Hepatocyte (in vitro differentiated cells): ENCODE data around the gene AMFR. TPM values are rescaled to one million over a fixed set of nuclear protein-coding genes. Genes with fewer than 3 reads are reported as not detected.

Source experiments
- DNase-seq: peaks from one replicate; pipeline ENCODE4 v3.0.0-alpha.2; 2016; ENCODE audit warnings: low spot score
- H2AFZ ChIP-seq: fragments of 200-600 bp; sonication (generic); 2 replicates; pipeline ENCODE4 v1.6.0; 2016; ENCODE audit warnings: antibody characterized with exemption, mild to moderate bottlenecking
- H3K27ac ChIP-seq: fragments of 200-600 bp; sonication (generic); 2 replicates; pipeline ENCODE4 v1.5.1; 2016; ENCODE audit warnings: mild to moderate bottlenecking
- H3K27me3 ChIP-seq: fragments of 200-600 bp; sonication (generic); 2 replicates; pipeline ENCODE4 v1.6.1; 2016
- H3K36me3 ChIP-seq: fragments of 200-600 bp; sonication (generic); replicated peaks from 2 replicates; pipeline ENCODE4 v1.5.1; 2016; ENCODE audit warnings: low read depth; ENCODE audit not compliant: insufficient read depth
- H3K4me1 ChIP-seq: fragments of 200-600 bp; sonication (generic); 2 replicates; pipeline ENCODE4 v1.5.1; 2016; ENCODE audit warnings: mild to moderate bottlenecking, moderate library complexity; ENCODE audit not compliant: insufficient read depth
- H3K4me2 ChIP-seq: fragments of 200-600 bp; sonication (generic); 2 replicates; pipeline ENCODE4 v1.6.0; 2016
- H3K4me3 ChIP-seq: fragments of 200-600 bp; sonication (generic); 2 replicates; pipeline ENCODE4 v1.5.1; 2016; ENCODE audit warnings: mild to moderate bottlenecking
- H3K79me2 ChIP-seq: fragments of 200-600 bp; sonication (generic); 2 replicates; pipeline ENCODE4 v1.6.0; 2017; ENCODE audit warnings: mild to moderate bottlenecking
- H3K9me2 ChIP-seq: fragments of 200-600 bp; sonication (generic); replicated peaks from 2 replicates; pipeline ENCODE4 v1.6.0; 2017; ENCODE audit warnings: mild to moderate bottlenecking; ENCODE audit not compliant: insufficient read depth
- H3K9me3 ChIP-seq: fragments of 200-600 bp; sonication (generic); 2 replicates; pipeline ENCODE4 v1.5.1; 2016; ENCODE audit warnings: low read depth, mild to moderate bottlenecking
- H4K20me1 ChIP-seq: fragments of 200-600 bp; sonication (generic); 2 replicates; pipeline ENCODE4 v1.6.0; 2016; ENCODE audit warnings: mild to moderate bottlenecking; ENCODE audit not compliant: insufficient read depth, poor library complexity, severe bottlenecking
- EZH2 ChIP-seq: fragments of 200-600 bp; sonication (generic); IDR thresholded peaks from 2 replicates; pipeline ENCODE4 v1.6.1; 2016; ENCODE audit warnings: antibody characterized with exemption, mild to moderate bottlenecking, borderline replicate concordance
- EZH2phosphoT487 ChIP-seq: fragments of 200-600 bp; sonication (generic); IDR thresholded peaks from one replicate; pipeline ENCODE4 v1.6.1; 2018; ENCODE audit warnings: antibody characterized with exemption, mild to moderate bottlenecking, low read depth, moderate library complexity; ENCODE audit not compliant: unreplicated experiment, severe bottlenecking
- WGBS: methylation state at CpG from one replicate; pipeline ENCODE4 v1.1.6; 2016; ENCODE audit warnings: low lambda C conversion rate; ENCODE audit errors: missing lambda C conversion rate; 5-methylcytosine and 5-hydroxymethylcytosine counted together
- polyA plus RNA-seq: library from polyadenylated mRNA; unstranded; fragments of >200 nt; fragmentation: Nextera tagmentation; extraction: Ambion mirVana; gene quantifications from 2 replicates; pipeline ENCODE4 v1.2.1, GENCODE V29; 2016
- total RNA-seq: library from RNA; depleted of rRNA; stranded (reverse); fragments of >200 nt; gene quantifications from 2 replicates; pipeline ENCODE4 v1.2.3, GENCODE V29; 2014
- TF ChIP-seq, protein P1 (sequence below): fragments of 200-600 bp; sonication (generic); IDR thresholded peaks from 2 replicates; pipeline ENCODE4 v1.5.1; 2016; ENCODE audit warnings: antibody characterized with exemption, mild to moderate bottlenecking; ENCODE audit not compliant: poor library complexity

Gene AMFR
- total and polyA plus RNA-seq, 2 experiments from 2014 or later, result 67.2 to 135 TPM

DNA sequence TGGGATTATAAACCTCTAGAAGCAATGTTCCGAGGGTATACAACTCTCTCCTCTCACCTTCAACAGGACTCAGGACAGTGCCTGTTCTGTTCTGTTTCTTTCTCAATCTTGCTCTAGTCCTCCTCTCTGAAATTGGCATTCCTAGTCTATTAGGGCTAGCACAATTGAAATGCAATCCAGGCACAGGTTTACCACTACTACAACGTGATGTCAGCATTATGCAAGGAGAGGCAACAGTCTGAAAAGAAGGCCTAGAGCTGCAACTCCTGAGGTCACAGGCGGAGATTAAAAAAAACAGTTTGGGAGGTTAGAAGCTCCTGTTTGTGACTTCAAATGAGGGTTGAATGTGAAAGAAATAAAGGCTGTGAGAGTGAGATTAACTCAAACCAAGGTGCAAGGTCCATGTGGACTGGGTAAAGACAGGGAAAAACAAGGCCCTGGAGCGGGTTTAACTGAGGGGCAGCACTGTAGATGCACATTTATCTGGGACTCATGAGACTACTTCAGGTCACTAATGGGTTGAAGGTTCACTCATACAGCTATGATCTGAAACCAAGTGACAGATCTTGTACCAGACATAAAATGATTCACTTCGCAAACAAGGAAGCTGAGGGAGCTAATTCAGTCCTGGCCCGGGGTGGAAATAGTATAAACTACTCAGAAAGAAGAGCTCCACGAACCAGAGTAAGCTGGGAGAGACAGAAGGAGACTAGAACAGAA lies 16.8 kb downstream of the AMFR start:
- H3K36me3 ChIP-seq, result no peaks in the 10 kb centered on the region
- peaks cover 13% of the 10 kb centered on the region for H3K4me1 ChIP-seq
- no peak overlapping the region for H3K4me3 ChIP-seq
- H4K20me1 ChIP-seq, result no peaks in the 10 kb centered on the region
- peak overlapping the region; percentile 16 for H3K4me2 ChIP-seq
- H3K9me2 ChIP-seq, result no peaks in the 10 kb centered on the region
- no peak overlapping the region for H2AFZ ChIP-seq
- no peaks in the 10 kb centered on the region for H3K27me3 ChIP-seq
- WGBS, result 72% methylated on average over 7 of the region's 7 CpGs
- TF ChIP-seq EZH2phosphoT487 (no peak), EZH2 (no peak)
- TF ChIP-seq, protein P1, sequence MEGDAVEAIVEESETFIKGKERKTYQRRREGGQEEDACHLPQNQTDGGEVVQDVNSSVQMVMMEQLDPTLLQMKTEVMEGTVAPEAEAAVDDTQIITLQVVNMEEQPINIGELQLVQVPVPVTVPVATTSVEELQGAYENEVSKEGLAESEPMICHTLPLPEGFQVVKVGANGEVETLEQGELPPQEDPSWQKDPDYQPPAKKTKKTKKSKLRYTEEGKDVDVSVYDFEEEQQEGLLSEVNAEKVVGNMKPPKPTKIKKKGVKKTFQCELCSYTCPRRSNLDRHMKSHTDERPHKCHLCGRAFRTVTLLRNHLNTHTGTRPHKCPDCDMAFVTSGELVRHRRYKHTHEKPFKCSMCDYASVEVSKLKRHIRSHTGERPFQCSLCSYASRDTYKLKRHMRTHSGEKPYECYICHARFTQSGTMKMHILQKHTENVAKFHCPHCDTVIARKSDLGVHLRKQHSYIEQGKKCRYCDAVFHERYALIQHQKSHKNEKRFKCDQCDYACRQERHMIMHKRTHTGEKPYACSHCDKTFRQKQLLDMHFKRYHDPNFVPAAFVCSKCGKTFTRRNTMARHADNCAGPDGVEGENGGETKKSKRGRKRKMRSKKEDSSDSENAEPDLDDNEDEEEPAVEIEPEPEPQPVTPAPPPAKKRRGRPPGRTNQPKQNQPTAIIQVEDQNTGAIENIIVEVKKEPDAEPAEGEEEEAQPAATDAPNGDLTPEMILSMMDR, result no peak
- peaks cover 21% of the 10 kb centered on the region for H3K79me2 ChIP-seq
- H3K9me3 ChIP-seq, result no peaks in the 10 kb centered on the region
- peak; percentile 54 for DNase-seq
- peak overlapping the region; percentile 91 for H3K27ac ChIP-seq

DNA sequence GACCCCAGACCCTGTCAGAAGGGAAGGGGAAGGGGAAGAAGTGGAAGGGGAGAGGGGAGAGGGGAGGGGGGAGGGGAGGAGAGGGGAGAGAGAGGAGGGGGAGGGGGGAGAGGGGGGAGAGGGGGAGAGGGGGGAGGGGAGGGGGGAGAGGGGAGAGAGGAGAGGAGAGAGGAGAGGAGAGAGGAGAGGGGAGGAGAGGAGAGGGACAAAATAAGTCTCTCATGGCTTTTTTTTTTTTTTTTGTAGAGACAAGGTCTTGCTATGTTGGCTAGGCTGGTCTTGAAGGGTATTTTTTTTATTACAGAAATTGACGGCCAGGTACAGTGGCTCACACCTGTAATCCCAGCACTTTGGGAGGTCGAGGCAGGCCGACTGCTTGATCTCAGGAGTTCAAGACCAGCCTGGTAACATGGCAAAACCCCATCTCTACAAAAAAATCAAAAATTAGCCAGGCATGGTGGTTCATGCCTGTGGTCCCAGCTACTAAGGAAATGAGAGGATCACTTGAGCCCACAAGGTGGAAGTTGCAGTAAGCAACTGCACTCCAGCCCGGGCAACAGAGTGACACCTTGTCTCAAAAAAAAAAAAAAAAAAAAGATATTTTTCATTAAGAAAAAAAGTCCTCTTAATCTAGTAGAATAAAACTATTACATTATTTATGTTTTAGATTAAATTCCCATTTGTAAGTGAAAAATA lies 19.2 kb downstream of the AMFR start:
- Histone ChIP-seq H3K36me3 (no peaks in the 10 kb centered on the region), H2AFZ (no peak overlapping the region), H3K4me2 (no peak overlapping the region), H4K20me1 (no peaks in the 10 kb centered on the region), H3K9me2 (no peaks in the 10 kb centered on the region), H3K27me3 (no peaks in the 10 kb centered on the region), H3K9me3 (no peaks in the 10 kb centered on the region), H3K79me2 (no peaks in the 10 kb centered on the region), H3K4me1 (peaks cover 13% of the 10 kb centered on the region), H3K27ac (no peak overlapping the region), H3K4me3 (no peak overlapping the region)
- TF ChIP-seq, protein P1, result no peak
- TF ChIP-seq EZH2, result no peak
- TF ChIP-seq EZH2phosphoT487, result no peak
- DNase-seq, result no peak
- WGBS, result 77% methylated on average over 4 of the region's 4 CpGs

DNA sequence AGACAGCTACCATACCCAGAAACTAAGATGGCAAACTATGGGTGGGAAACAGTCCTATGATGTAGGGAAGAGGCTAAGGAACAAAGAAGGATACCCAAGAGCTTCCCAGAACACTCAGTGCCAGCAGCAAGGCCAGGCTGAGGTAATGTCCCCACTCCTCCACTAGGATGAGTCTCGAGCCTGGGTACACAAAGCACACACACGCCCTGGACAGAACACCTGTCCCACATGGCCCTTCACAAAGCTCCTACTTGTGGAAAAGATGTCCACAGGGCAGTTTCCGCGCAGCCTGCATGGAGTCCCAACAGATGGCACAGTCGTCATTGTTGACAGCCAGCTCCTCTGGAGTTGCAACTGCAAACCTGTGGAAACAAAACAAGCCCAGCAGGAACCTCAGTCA lies 23.9 kb downstream of the AMFR start:
- peaks cover 3% of the 10 kb centered on the region for H3K79me2 ChIP-seq
- H3K9me3 ChIP-seq, result no peaks in the 10 kb centered on the region
- no peaks in the 10 kb centered on the region for H3K9me2 ChIP-seq
- no peaks in the 10 kb centered on the region for H3K36me3 ChIP-seq
- no peaks in the 10 kb centered on the region for H3K4me1 ChIP-seq
- H3K27me3 ChIP-seq, result no peaks in the 10 kb centered on the region
- TF ChIP-seq, protein P1, result no peak
- TF ChIP-seq EZH2phosphoT487, result no peak
- TF ChIP-seq EZH2, result no peak
- H3K4me2 ChIP-seq, result no peak overlapping the region
- no peaks in the 10 kb centered on the region for H4K20me1 ChIP-seq
- H2AFZ ChIP-seq, result no peak overlapping the region
- WGBS, result 93% methylated on average over 5 of the region's 5 CpGs
- H3K27ac ChIP-seq, result no peak overlapping the region
- no peak for DNase-seq
- H3K4me3 ChIP-seq, result no peak overlapping the region
